SW 1271 (cell line): Measurements from ENCODE around the gene RAX2.

Source experiments
- DNase-seq, 2 experiments: peaks; one replicate each; lab custom pipeline; 2025; lab: John Stamatoyannopoulos, UW

Gene RAX2

GRCh38 chr19:3801412-3802096 is 29.5 kb upstream of the RAX2 start:
- DNase-seq = no peak

GRCh38 chr19:3800996-3801395 is 29.0 kb upstream of the RAX2 start:
- DNase-seq = no peak

- DNase-seq = no peak
Observed at GRCh38 chr19:3798137-3798536, 26.1 kb upstream of the RAX2 start.

GRCh38 chr19:3796358-3796757 is 24.3 kb upstream of the RAX2 start:
- no peak for DNase-seq

- no peak for DNase-seq
Observed at GRCh38 chr19:3793799-3794198, 21.8 kb upstream of the RAX2 start.

GRCh38 chr19:3792114-3792513 is 20.1 kb upstream of the RAX2 start:
- DNase-seq = no peak

- no peak for DNase-seq
Observed at GRCh38 chr19:3790941-3791340, 18.9 kb upstream of the RAX2 start.

GRCh38 chr19:3790209-3790734 is 18.2 kb upstream of the RAX2 start:
- no peak for DNase-seq

- no peak for DNase-seq
Observed at GRCh38 chr19:3788996-3789778, 17.2 kb upstream of the RAX2 start.

- DNase-seq = no peak
Observed at GRCh38 chr19:3785938-3786824, 14.2 kb upstream of the RAX2 start, which contains the start of gene MATK. Gene MATK (minus strand): TSS chr19:3786381. CDS start chr19:3785135, 1,246 bp downstream.

GRCh38 chr19:3785451-3785937 is 13.5 kb upstream of the RAX2 start:
- no peak for DNase-seq

- DNase-seq = peak in 1 of 2 experiments; percentile 41
Observed at GRCh38 chr19:3784607-3785450, 12.8 kb upstream of the RAX2 start.

GRCh38 chr19:3783660-3784584 is 11.9 kb upstream of the RAX2 start:
- no peak for DNase-seq

- no peak for DNase-seq
Observed at GRCh38 chr19:3782903-3783302, 10.9 kb upstream of the RAX2 start.

GRCh38 chr19:3782330-3782729 is 10.3 kb upstream of the RAX2 start:
- no peak for DNase-seq

GRCh38 chr19:3781603-3782002 is 9.6 kb upstream of the RAX2 start:
- no peak for DNase-seq

GRCh38 chr19:3780786-3781304 is 8.8 kb upstream of the RAX2 start:
- DNase-seq = no peak

GRCh38 chr19:3778899-3779723 is 7.1 kb upstream of the RAX2 start:
- DNase-seq = no peak
